Keratinocyte (primary cell): Measurements from ENCODE around the gene ADO. TPM values are rescaled to one million over a fixed set of nuclear protein-coding genes. Genes with fewer than 3 reads are reported as not detected.

Experiments used
- DNase-seq: peaks from one replicate; pipeline ENCODE4 v3.0.0-alpha.2; 2011; ENCODE audit warnings: low read depth, missing footprints, low spot score
- FAIRE-seq: peaks from 2 replicates; lab custom pipeline; 2011; peaks lifted over from hg19 to GRCh38; lab: Jason Lieb, UNC
- H2AFZ ChIP-seq: 2 replicates; pipeline ENCODE4 v1.6.0; 2012; ENCODE audit warnings: low read length, control low read depth, inconsistent platforms; ENCODE audit not compliant: control insufficient read depth
- H3K27ac ChIP-seq: 2 replicates; pipeline ENCODE4 v1.5.1; 2011; ENCODE audit warnings: low read length; ENCODE audit not compliant: control insufficient read depth, insufficient read depth
- H3K27me3 ChIP-seq: 3 replicates; pipeline ENCODE4 v1.6.0; 2011; ENCODE audit warnings: low read length; ENCODE audit not compliant: control insufficient read depth, insufficient read depth; ENCODE audit errors: extremely low read depth
- H3K36me3 ChIP-seq, 2 experiments: 2 replicates in 1 of 2; 3 replicates in 1 of 2; pipeline ENCODE4 v1.5.1; 2011; ENCODE audit warnings: low read length in 2 of 2, mild to moderate bottlenecking in 1 of 2; ENCODE audit not compliant: control insufficient read depth in 2 of 2, insufficient read depth in 2 of 2; ENCODE audit errors: extremely low read depth in 1 of 2
- H3K4me1 ChIP-seq: 3 replicates; pipeline ENCODE4 v1.5.1; 2011; ENCODE audit warnings: low read length; ENCODE audit not compliant: control insufficient read depth, insufficient read depth; ENCODE audit errors: extremely low read depth
- H3K4me2 ChIP-seq: 3 replicates; pipeline ENCODE4 v1.6.0; 2011; ENCODE audit warnings: low read depth, low read length; ENCODE audit not compliant: control insufficient read depth, insufficient read depth; ENCODE audit errors: extremely low read depth
- H3K4me3 ChIP-seq, 3 experiments: fragments of 200-600 bp in 1 of 3; sonication (generic) in 1 of 3; 2 replicates in 2 of 3; 3 replicates in 1 of 3; pipeline ENCODE4 v1.5.1; 2011 to 2016; ENCODE audit warnings: low read length in 3 of 3, mild to moderate bottlenecking in 3 of 3, control low read depth in 2 of 3, inconsistent platforms in 1 of 3, low read depth in 1 of 3, mixed read lengths in 1 of 3, mixed run types in 1 of 3, moderate library complexity in 1 of 3; ENCODE audit not compliant: control insufficient read depth in 2 of 3, insufficient read depth in 2 of 3; ENCODE audit errors: extremely low read depth in 1 of 3
- H3K79me2 ChIP-seq: 2 replicates; pipeline ENCODE4 v1.6.0; 2012; ENCODE audit warnings: low read length; ENCODE audit not compliant: control insufficient read depth, insufficient read depth
- H3K9ac ChIP-seq: 3 replicates; pipeline ENCODE4 v1.6.0; 2011; ENCODE audit warnings: low read length; ENCODE audit not compliant: control insufficient read depth, insufficient read depth; ENCODE audit errors: extremely low read depth
- H3K9me1 ChIP-seq: 3 replicates; pipeline ENCODE4 v1.6.0; 2011; ENCODE audit warnings: low read length; ENCODE audit not compliant: control insufficient read depth, insufficient read depth; ENCODE audit errors: extremely low read depth
- H3K9me3 ChIP-seq: 2 replicates; pipeline ENCODE4 v1.5.1; 2012; ENCODE audit warnings: low read depth, low read length; ENCODE audit not compliant: control insufficient read depth
- H4K20me1 ChIP-seq: 3 replicates; pipeline ENCODE4 v1.6.0; 2011; ENCODE audit warnings: low read length; ENCODE audit not compliant: control insufficient read depth, insufficient read depth; ENCODE audit errors: extremely low read depth
- CTCF ChIP-seq, 3 experiments: IDR thresholded peaks in 1 of 3; conservative IDR thresholded peaks in 1 of 3; optimal IDR thresholded peaks in 1 of 3; 2 replicates in 2 of 3; 3 replicates in 1 of 3; pipeline versions ENCODE3 to v1.5.1; 2011; ENCODE audit warnings: low read length in 3 of 3, mild to moderate bottlenecking in 3 of 3, moderate library complexity in 2 of 3, control low read depth in 1 of 3, inconsistent platforms in 1 of 3; ENCODE audit not compliant: insufficient read depth in 2 of 3; ENCODE audit errors: extremely low read depth in 1 of 3
- EZH2 ChIP-seq: IDR thresholded peaks from one replicate; pipeline ENCODE4 v1.6.1; 2012; ENCODE audit warnings: inconsistent platforms, mild to moderate bottlenecking, low read length, moderate library complexity
- dilution Hi-C: fragments of 300-500 bp; cut with MboI; formaldehyde crosslinking; loops from one replicate; pipeline ENCODE4 v1.7.0; 2020; ENCODE audit warnings: low sequenced_read_pairs; ENCODE audit not compliant: extremely low pct_ligation_motif_present
- polyA plus RNA-seq, 5 experiments: library from polyadenylated mRNA; depleted of rRNA in 3 of 5; stranded (reverse) in 3 of 5; stranded (forward) in 1 of 5; unstranded in 1 of 5; fragments of >200 nt; gene quantifications; 1 replicate in 1 of 5; 2 replicates in 3 of 5; 3 replicates in 1 of 5; pipeline versions ENCODE4 v1.2.1 to v1.2.3, GENCODE V29; 2011 to 2012; ENCODE audit warnings: missing spikeins in 2 of 5, low read depth in 1 of 5, low replicate concordance in 1 of 5

ADO gene
- polyA plus RNA-seq, 1 donor (not counting 4 experiments of a cell fraction or from before 2014, with no cell fraction given): 16.5 TPM

- dilution Hi-C loops: no loop called here
- no peak overlapping the region for H3K27ac ChIP-seq
- H3K79me2 ChIP-seq: no peaks in the 10 kb centered on the region
- no peaks in the 10 kb centered on the region for H3K36me3 ChIP-seq
- H3K27me3 ChIP-seq: no peaks in the 10 kb centered on the region
- H3K9ac ChIP-seq: no peak overlapping the region
- H3K4me3 ChIP-seq: no peak overlapping the region
- H2AFZ ChIP-seq: no peak overlapping the region
- H3K4me1 ChIP-seq: no peaks in the 10 kb centered on the region
- no peaks in the 10 kb centered on the region for H4K20me1 ChIP-seq
- no peak for TF ChIP-seq EZH2
- TF ChIP-seq CTCF (optimal IDR thresholded peaks at IDR 0.05 in 1 of 3, IDR thresholded peaks at IDR 0.05 in 1 of 3, conservative IDR thresholded peaks at IDR 0.05 in 1 of 3; ENCODE audit: extremely low read depth in 1 of 3, insufficient read depth in 2 of 3, low read length in 3 of 3): no peak
- DNase-seq (no peak), FAIRE-seq (no peak)
- no peaks in the 10 kb centered on the region for H3K9me3 ChIP-seq
- no peak overlapping the region for H3K4me2 ChIP-seq
- no peaks in the 10 kb centered on the region for H3K9me1 ChIP-seq
Measured at GRCh38 chr10:62843600-62843999, 39.1 kb downstream of the ADO start.

- no peak overlapping the region for H3K9ac ChIP-seq
- H3K27ac ChIP-seq: no peak overlapping the region
- no peaks in the 10 kb centered on the region for H4K20me1 ChIP-seq
- H2AFZ ChIP-seq: no peak overlapping the region
- H3K9me3 ChIP-seq: no peaks in the 10 kb centered on the region
- no peak overlapping the region for H3K4me3 ChIP-seq
- no peaks in the 10 kb centered on the region for H3K9me1 ChIP-seq
- H3K79me2 ChIP-seq: no peaks in the 10 kb centered on the region
- dilution Hi-C loops: no loop called here
- no peak overlapping the region for H3K4me2 ChIP-seq
- TF ChIP-seq EZH2 (no peak), CTCF (optimal IDR thresholded peaks at IDR 0.05 in 1 of 3, IDR thresholded peaks at IDR 0.05 in 1 of 3, conservative IDR thresholded peaks at IDR 0.05 in 1 of 3; ENCODE audit: extremely low read depth in 1 of 3, insufficient read depth in 2 of 3, low read length in 3 of 3) (no peak)
- no peak for FAIRE-seq
- no peak for DNase-seq
- peaks cover 4% of the 10 kb centered on the region for H3K27me3 ChIP-seq
- H3K36me3 ChIP-seq: no peaks in the 10 kb centered on the region
- H3K4me1 ChIP-seq: no peaks in the 10 kb centered on the region
Measured at GRCh38 chr10:62844280-62845011, 39.9 kb downstream of the ADO start.
